Neural cell (in vitro differentiated cells): ENCODE results near the gene MDM1. TPM values are rescaled to one million over a fixed set of nuclear protein-coding genes. Genes with fewer than 3 reads are reported as not detected.

Source experiments
- H2AFZ ChIP-seq: fragments of 200-600, 300-800 bp; sonication (generic), shearing (Covaris generic); 2 replicates; pipeline ENCODE4 v1.6.0; 2014; ENCODE audit warnings: low read depth, mild to moderate bottlenecking, antibody characterized with exemption, low read length, moderate library complexity
- H3F3A ChIP-seq: fragments of 200-600 bp; shearing (Covaris generic); 2 replicates; pipeline ENCODE4 v1.6.1; 2016; ENCODE audit warnings: mild to moderate bottlenecking, moderate library complexity, mixed read lengths, antibody characterized with exemption, low read length; ENCODE audit not compliant: insufficient read depth, poor library complexity, severe bottlenecking
- H3K27ac ChIP-seq: fragments of 200-600, 300-800 bp; sonication (generic), shearing (Covaris generic); 2 replicates; pipeline ENCODE4 v1.5.1; 2014; ENCODE audit warnings: mild to moderate bottlenecking, low read length, moderate library complexity
- H3K27me3 ChIP-seq: fragments of 300-800, 200-600 bp; sonication (generic), shearing (Covaris generic); 2 replicates; pipeline ENCODE4 v1.6.0; 2014; ENCODE audit warnings: mild to moderate bottlenecking, low read depth, low read length, moderate library complexity; ENCODE audit not compliant: insufficient read depth
- H3K36me3 ChIP-seq: fragments of 300-800, 200-600 bp; sonication (generic), shearing (Covaris generic); 2 replicates; pipeline ENCODE4 v1.5.1; 2014; ENCODE audit warnings: mild to moderate bottlenecking, antibody characterized with exemption, low read length, moderate library complexity; ENCODE audit not compliant: insufficient read depth
- H3K4me2 ChIP-seq: fragments of 300-800, 200-600 bp; sonication (generic), shearing (Covaris generic); 2 replicates; pipeline ENCODE4 v1.6.0; 2014; ENCODE audit warnings: mild to moderate bottlenecking, low read length
- H3K4me3 ChIP-seq: fragments of 300-800, 200-600 bp; sonication (generic), shearing (Covaris generic); 2 replicates; pipeline ENCODE4 v1.5.1; 2014; ENCODE audit warnings: mild to moderate bottlenecking, low read length, moderate library complexity
- H3K79me2 ChIP-seq: fragments of 200-600 bp; shearing (Covaris generic); replicated peaks from 2 replicates; pipeline ENCODE4 v1.6.0; 2014; ENCODE audit warnings: mild to moderate bottlenecking, low read length, moderate library complexity; ENCODE audit not compliant: insufficient read depth
- H3K9ac ChIP-seq: fragments of 300-800, 200-600 bp; sonication (generic), shearing (Covaris generic); 2 replicates; pipeline ENCODE4 v1.6.1; 2016; ENCODE audit warnings: mild to moderate bottlenecking, low read length, mixed read lengths
- H3K9me2 ChIP-seq: fragments of 200-600 bp; shearing (Covaris generic); 2 replicates; pipeline ENCODE4 v1.6.1; 2016; ENCODE audit warnings: mild to moderate bottlenecking, low read length, mixed read lengths; ENCODE audit not compliant: insufficient read depth
- H3K9me3 ChIP-seq: fragments of 200-600, 300-800 bp; sonication (generic), shearing (Covaris generic); 2 replicates; pipeline ENCODE4 v1.6.1; 2016; ENCODE audit warnings: mild to moderate bottlenecking, mixed run types, low read length, moderate library complexity, mixed read lengths
- H4K20me1 ChIP-seq: fragments of 200-600 bp; shearing (Covaris generic); 2 replicates; pipeline ENCODE4 v1.6.1; 2016; ENCODE audit warnings: mild to moderate bottlenecking, mixed run types; ENCODE audit not compliant: insufficient read depth
- CTCF ChIP-seq: fragments of 450-650 bp; IDR thresholded peaks from 2 replicates; pipeline ENCODE4 v1.5.1; 2014; ENCODE audit warnings: antibody characterized with exemption, mild to moderate bottlenecking, moderate library complexity; ENCODE audit not compliant: poor library complexity, severe bottlenecking
- EP300 ChIP-seq: fragments of 450-650 bp; conservative IDR thresholded peaks from 2 replicates; pipeline ENCODE4 v1.6.1; 2014; ENCODE audit warnings: antibody characterized with exemption, mild to moderate bottlenecking, moderate library complexity; ENCODE audit not compliant: poor library complexity, severe bottlenecking
- EZH2 ChIP-seq: fragments of 200-600, 300-800 bp; shearing (Covaris generic), sonication (generic); IDR thresholded peaks from 2 replicates; pipeline ENCODE4 v1.6.1; 2014; ENCODE audit warnings: antibody characterized with exemption, low read length, borderline replicate concordance, mild to moderate bottlenecking; ENCODE audit not compliant: insufficient read depth, poor library complexity, severe bottlenecking
- MXI1 ChIP-seq: fragments of 450-650 bp; conservative IDR thresholded peaks from 2 replicates; pipeline ENCODE4 v1.6.1; 2014; ENCODE audit warnings: antibody characterized with exemption, mild to moderate bottlenecking; ENCODE audit not compliant: poor library complexity, severe bottlenecking
- POLR2AphosphoS5 ChIP-seq: IDR thresholded peaks from 2 replicates; pipeline ENCODE4 v1.6.1; 2012
- RAD21 ChIP-seq: fragments of 450-650 bp; conservative IDR thresholded peaks from 2 replicates; pipeline ENCODE4 v1.6.1; 2014; ENCODE audit warnings: antibody characterized with exemption, mild to moderate bottlenecking, moderate library complexity
- REST ChIP-seq: IDR thresholded peaks from 2 replicates; pipeline ENCODE4 v1.6.1; 2012; ENCODE audit warnings: borderline replicate concordance
- SMC3 ChIP-seq: fragments of 450-650 bp; conservative IDR thresholded peaks from 2 replicates; pipeline ENCODE4 v1.6.1; 2014; ENCODE audit warnings: antibody characterized with exemption, mild to moderate bottlenecking, moderate library complexity; ENCODE audit not compliant: poor library complexity
- TAF1 ChIP-seq: IDR thresholded peaks from 2 replicates; pipeline ENCODE4 v1.6.1; 2012; ENCODE audit warnings: low read depth
- polyA plus RNA-seq: library from polyadenylated mRNA; depleted of rRNA; stranded (reverse); fragments of >200 nt; gene quantifications from 2 replicates; pipeline ENCODE4 v1.2.3, GENCODE V29; 2014

MDM1 gene
- polyA plus RNA-seq, 1 donor from 2014 or later, result 35.5 TPM

- H2AFZ ChIP-seq, result no peak overlapping the region
- no peak overlapping the region for H3K4me3 ChIP-seq
- no peaks in the 10 kb centered on the region for H3K27me3 ChIP-seq
- no peak overlapping the region for H3K27ac ChIP-seq
- no peaks in the 10 kb centered on the region for H3K36me3 ChIP-seq
- no peak for TF ChIP-seq EZH2
- no peak for TF ChIP-seq REST
- TF ChIP-seq POLR2AphosphoS5, result no peak
- TF ChIP-seq TAF1, result no peak
- TF ChIP-seq CTCF, result no peak
- no peak for TF ChIP-seq EP300
- TF ChIP-seq SMC3, result no peak
- no peak for TF ChIP-seq MXI1
- no peak for TF ChIP-seq RAD21
- H3K79me2 ChIP-seq, result no peaks in the 10 kb centered on the region
- H3K9me2 ChIP-seq, result no peaks in the 10 kb centered on the region
- H3K9ac ChIP-seq, result no peak overlapping the region
- no peak overlapping the region for H3K4me2 ChIP-seq
- no peaks in the 10 kb centered on the region for H3K9me3 ChIP-seq
- no peaks in the 10 kb centered on the region for H3F3A ChIP-seq
- H4K20me1 ChIP-seq, result no peaks in the 10 kb centered on the region
Measured at GRCh38 chr12:68381476-68382219, 49.5 kb upstream of the MDM1 start.

- H3K9me2 ChIP-seq, result no peaks in the 10 kb centered on the region
- no peak overlapping the region for H2AFZ ChIP-seq
- H3K9ac ChIP-seq, result no peak overlapping the region
- H4K20me1 ChIP-seq, result no peaks in the 10 kb centered on the region
- no peak for TF ChIP-seq POLR2AphosphoS5
- no peak for TF ChIP-seq RAD21
- TF ChIP-seq MXI1, result no peak
- TF ChIP-seq EP300, result no peak
- no peak for TF ChIP-seq SMC3
- no peak for TF ChIP-seq REST
- no peak for TF ChIP-seq EZH2
- TF ChIP-seq TAF1, result no peak
- no peak for TF ChIP-seq CTCF
- no peaks in the 10 kb centered on the region for H3K36me3 ChIP-seq
- no peak overlapping the region for H3K4me2 ChIP-seq
- no peaks in the 10 kb centered on the region for H3K27me3 ChIP-seq
- no peak overlapping the region for H3K27ac ChIP-seq
- no peak overlapping the region for H3K4me3 ChIP-seq
- no peaks in the 10 kb centered on the region for H3K79me2 ChIP-seq
- no peaks in the 10 kb centered on the region for H3K9me3 ChIP-seq
- H3F3A ChIP-seq, result no peaks in the 10 kb centered on the region
Measured at GRCh38 chr12:68378872-68379606, 46.9 kb upstream of the MDM1 start.
